DOHH2 (cell line): Measurements from ENCODE around the gene ZBTB40.

Experiments
- EZH2phosphoT487 ChIP-seq: fragments of 200-600 bp; sonication (generic); IDR thresholded peaks from 2 replicates; pipeline ENCODE4 v1.6.1; 2017; ENCODE audit warnings: borderline replicate concordance, mild to moderate bottlenecking, antibody characterized with exemption, low read length, moderate library complexity, mixed read lengths
- TF ChIP-seq, protein P1 (sequence below): fragments of 200-600 bp; sonication (generic); IDR thresholded peaks from one replicate; pipeline ENCODE4 v1.5.1; 2014; ENCODE audit warnings: antibody characterized with exemption, mild to moderate bottlenecking, low read depth, low read length; ENCODE audit not compliant: poor library complexity, severe bottlenecking

DNA sequence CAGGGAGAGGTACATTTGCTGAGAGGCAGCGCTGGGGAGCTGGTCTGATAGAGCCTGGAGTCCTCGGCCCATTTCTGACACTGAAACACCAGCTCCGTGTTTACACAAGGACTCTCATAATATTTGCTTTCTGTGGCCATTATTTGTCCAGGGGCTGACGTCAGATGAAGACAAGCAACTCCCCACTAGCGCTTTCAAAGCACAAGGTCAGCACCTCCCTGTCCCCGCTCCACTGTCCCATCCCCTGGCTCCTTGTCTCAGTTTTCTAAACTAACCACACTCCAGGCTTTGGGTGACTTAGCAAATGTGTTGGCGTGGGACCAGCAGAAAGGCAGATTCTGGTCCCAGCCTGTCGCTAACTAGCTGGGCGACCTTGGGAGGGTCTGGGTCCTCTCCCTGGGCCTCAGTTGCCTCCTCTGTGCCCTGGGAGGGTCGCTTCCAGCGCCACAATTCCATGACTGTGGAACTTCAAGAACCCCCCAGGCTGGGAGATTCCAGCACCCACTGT lies 37.4 kb upstream of the ZBTB40 start:
- TF ChIP-seq, protein P1, sequence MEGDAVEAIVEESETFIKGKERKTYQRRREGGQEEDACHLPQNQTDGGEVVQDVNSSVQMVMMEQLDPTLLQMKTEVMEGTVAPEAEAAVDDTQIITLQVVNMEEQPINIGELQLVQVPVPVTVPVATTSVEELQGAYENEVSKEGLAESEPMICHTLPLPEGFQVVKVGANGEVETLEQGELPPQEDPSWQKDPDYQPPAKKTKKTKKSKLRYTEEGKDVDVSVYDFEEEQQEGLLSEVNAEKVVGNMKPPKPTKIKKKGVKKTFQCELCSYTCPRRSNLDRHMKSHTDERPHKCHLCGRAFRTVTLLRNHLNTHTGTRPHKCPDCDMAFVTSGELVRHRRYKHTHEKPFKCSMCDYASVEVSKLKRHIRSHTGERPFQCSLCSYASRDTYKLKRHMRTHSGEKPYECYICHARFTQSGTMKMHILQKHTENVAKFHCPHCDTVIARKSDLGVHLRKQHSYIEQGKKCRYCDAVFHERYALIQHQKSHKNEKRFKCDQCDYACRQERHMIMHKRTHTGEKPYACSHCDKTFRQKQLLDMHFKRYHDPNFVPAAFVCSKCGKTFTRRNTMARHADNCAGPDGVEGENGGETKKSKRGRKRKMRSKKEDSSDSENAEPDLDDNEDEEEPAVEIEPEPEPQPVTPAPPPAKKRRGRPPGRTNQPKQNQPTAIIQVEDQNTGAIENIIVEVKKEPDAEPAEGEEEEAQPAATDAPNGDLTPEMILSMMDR: no peak
- TF ChIP-seq EZH2phosphoT487: no peak
